Kidney epithelial cell (primary cell): ENCODE data around the gene ATG9A. TPM values are rescaled to one million over a fixed set of nuclear protein-coding genes. Genes with fewer than 3 reads are reported as not detected.

Experiments used
- DNase-seq: peaks from one replicate; pipeline ENCODE4 v3.0.0-alpha.2; 2010; ENCODE audit warnings: low read depth
- H3K27me3 ChIP-seq: 2 replicates; pipeline ENCODE4 v1.6.0; 2011; ENCODE audit warnings: low read length; ENCODE audit not compliant: control insufficient read depth, insufficient read depth
- H3K36me3 ChIP-seq: 2 replicates; pipeline ENCODE4 v1.5.1; 2011; ENCODE audit warnings: low read length; ENCODE audit not compliant: control insufficient read depth, insufficient read depth
- H3K4me3 ChIP-seq: 2 replicates; pipeline ENCODE4 v1.5.1; 2011; ENCODE audit warnings: low read depth, mild to moderate bottlenecking, control low read depth, low read length
- total RNA-seq: library from RNA; depleted of rRNA; stranded (reverse); fragments of >200 nt; gene quantifications from 2 replicates; pipeline ENCODE4 v1.2.3, GENCODE V29; 2015
- TF ChIP-seq, protein P1 (sequence below): IDR thresholded peaks from 2 replicates; pipeline ENCODE4 v1.5.1; 2011; ENCODE audit warnings: mild to moderate bottlenecking, moderate library complexity, low read length, control low read depth, inconsistent platforms; ENCODE audit not compliant: insufficient read depth, poor library complexity, severe bottlenecking

Gene ATG9A
- total RNA-seq, 1 donor from 2014 or later, result 46.1 TPM

GRCh38 chr2:219178377-219179175 lies 50.9 kb downstream of the ATG9A start:
- TF ChIP-seq, protein P1, sequence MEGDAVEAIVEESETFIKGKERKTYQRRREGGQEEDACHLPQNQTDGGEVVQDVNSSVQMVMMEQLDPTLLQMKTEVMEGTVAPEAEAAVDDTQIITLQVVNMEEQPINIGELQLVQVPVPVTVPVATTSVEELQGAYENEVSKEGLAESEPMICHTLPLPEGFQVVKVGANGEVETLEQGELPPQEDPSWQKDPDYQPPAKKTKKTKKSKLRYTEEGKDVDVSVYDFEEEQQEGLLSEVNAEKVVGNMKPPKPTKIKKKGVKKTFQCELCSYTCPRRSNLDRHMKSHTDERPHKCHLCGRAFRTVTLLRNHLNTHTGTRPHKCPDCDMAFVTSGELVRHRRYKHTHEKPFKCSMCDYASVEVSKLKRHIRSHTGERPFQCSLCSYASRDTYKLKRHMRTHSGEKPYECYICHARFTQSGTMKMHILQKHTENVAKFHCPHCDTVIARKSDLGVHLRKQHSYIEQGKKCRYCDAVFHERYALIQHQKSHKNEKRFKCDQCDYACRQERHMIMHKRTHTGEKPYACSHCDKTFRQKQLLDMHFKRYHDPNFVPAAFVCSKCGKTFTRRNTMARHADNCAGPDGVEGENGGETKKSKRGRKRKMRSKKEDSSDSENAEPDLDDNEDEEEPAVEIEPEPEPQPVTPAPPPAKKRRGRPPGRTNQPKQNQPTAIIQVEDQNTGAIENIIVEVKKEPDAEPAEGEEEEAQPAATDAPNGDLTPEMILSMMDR, result no peak

DNA sequence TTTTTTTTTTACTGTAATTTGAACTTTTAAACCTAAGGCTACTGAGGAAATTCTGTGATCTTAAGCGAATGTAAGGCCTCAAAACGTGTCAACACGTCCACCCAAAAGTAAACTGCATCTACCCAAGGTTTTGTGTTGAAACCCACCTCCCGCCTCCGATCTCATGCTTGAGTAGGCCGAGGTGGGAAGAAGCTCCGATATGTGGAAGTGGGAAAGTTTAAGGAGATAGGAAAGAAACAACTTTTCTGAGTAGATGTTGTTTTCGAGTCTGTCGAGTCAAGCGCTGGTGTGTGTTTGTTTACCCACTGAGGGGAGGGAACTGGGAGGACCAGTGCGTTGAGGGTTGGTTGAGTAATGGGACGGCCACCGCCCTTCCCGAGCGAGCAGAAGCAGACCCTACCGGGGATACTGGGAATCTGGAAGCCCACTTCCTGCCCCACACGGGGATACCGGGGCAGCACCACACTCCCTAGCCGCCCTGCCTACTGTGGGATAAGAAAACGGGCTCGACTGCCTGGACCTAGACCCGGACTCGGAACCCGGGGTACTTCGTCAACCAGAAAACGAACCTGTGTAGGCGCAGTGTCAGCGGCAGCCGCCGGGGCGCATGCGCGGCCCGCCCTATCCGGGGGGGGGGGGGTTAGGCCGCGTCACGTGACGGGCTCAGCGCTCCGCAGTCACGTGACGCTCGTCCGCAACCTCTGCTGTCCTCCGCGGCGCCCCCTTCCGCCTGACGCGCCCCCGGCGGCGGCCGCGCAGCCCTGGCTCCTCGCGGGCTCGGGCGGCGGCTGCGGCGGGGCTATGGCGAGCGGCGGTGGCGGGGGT lies 51.7 kb downstream of the ATG9A start, which contains the start of gene RETREG2:
Gene RETREG2 (plus strand): TSS at position 724 of the 825 bp plus-strand sequence. CDS start 78 bp downstream, at position 802.
- H3K36me3 ChIP-seq, result no peaks in the 10 kb centered on the region
- H3K27me3 ChIP-seq, result no peaks in the 10 kb centered on the region
- TF ChIP-seq, protein P1, result no peak
- DNase-seq, result no peak
- peak within 1 kb of the TSS; percentile 63 for H3K4me3 ChIP-seq

More at GRCh38 chr2:219178377-219179175, 50.9 kb downstream of the ATG9A start:
- H3K36me3 ChIP-seq, result peaks cover 2% of the 10 kb centered on the region
- H3K4me3 ChIP-seq, result peak overlapping the region; percentile 63
- H3K27me3 ChIP-seq, result no peaks in the 10 kb centered on the region
- DNase-seq, result no peak

- DNase-seq, result no peak
- TF ChIP-seq, protein P1, result no peak
- Histone ChIP-seq H3K27me3 (no peaks in the 10 kb centered on the region), H3K36me3 (no peaks in the 10 kb centered on the region), H3K4me3 (peak within 1 kb of the TSS; percentile 63)
These were observed 52.5 kb downstream of the ATG9A start, which contains the start of gene CNPPD1 for GRCh38 chr2:219176818-219177551. Gene CNPPD1 (minus strand): TSS chr2:219176925. CDS start chr2:219176828, 97 bp downstream.

DNA sequence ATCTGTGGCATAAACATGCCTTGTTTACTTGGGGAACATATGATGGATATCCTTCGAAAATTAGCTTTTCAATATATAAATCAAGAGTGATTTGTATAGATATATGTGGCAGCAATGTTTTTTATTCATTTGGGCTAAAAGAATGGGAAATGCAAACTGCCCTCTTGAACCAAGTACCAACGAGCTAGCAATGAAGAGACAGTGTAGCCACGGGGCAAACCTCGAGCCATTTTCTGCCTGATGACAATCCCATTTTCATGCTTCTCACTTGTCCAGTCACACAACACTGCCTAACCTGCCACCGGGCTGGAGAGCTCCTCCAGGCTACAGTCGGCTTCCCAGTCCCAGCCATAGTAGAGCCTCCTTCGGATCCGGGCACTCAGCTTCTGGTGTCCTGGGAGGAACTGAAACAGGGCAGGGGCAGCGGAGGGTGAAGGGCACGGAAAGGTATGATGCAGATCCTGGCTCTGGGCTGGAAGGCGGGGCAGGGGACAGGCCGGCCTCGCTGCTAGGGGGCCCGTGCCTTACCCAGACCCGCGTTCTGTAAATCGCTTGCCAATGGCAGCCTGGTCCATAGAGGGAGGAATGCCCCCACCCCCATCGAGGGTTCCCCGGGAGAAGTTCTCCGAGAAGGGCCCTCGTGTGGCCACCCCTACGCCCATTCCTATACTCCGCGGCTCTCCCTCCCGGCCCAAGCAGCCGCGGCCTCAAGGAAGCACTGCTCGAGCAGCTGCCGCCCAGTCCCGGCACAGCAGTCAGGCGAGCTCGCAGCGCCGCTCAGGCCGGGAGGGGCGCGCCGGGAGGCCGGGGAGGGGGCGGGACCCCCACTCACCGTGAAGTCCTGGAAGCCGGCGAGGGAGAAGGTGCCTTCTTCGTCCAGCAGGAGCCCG lies 53.3 kb downstream of the ATG9A start:
- no peaks in the 10 kb centered on the region for H3K36me3 ChIP-seq
- TF ChIP-seq, protein P1, result peak; percentile 4
- no peak for DNase-seq
- peak overlapping the region; percentile 63 for H3K4me3 ChIP-seq
- H3K27me3 ChIP-seq, result no peaks in the 10 kb centered on the region

- no peaks in the 10 kb centered on the region for H3K27me3 ChIP-seq
- no peak for DNase-seq
- H3K36me3 ChIP-seq, result no peaks in the 10 kb centered on the region
- TF ChIP-seq, protein P1, result no peak
- no peak overlapping the region for H3K4me3 ChIP-seq
These were observed 54.0 kb downstream of the ATG9A start for GRCh38 chr2:219175486-219175885.
